ENCODE data around the gene DNAJC17.
A peak's percentile ranks its signal among the peaks of the same experiment; 100 is the strongest.

The DNAJC17 gene

DNA sequence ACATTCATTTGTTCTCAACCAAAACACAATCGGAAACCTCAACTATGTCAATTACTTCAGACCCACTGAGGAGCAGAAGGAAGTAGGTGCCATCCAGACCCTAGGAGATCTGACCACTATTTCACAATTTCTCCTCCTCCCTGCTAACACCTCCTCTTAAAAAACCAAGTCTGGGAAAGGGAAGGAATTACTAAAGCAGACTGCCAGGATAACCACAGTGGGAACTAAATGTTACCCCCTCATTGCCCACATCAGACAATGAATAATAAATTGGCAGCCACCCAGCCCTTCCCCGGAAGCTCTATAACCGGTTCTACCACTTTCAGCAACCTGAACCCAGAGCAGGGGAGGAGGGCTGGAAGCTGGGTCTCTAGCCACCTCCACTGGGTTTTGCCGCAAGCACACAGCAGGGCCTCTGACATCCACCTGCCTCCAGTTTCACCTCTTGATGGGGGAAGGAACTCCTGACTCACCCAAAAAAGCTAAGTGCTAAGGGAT lies 19.9 kb downstream of the DNAJC17 start:
- TF ChIP-seq, protein P1, sequence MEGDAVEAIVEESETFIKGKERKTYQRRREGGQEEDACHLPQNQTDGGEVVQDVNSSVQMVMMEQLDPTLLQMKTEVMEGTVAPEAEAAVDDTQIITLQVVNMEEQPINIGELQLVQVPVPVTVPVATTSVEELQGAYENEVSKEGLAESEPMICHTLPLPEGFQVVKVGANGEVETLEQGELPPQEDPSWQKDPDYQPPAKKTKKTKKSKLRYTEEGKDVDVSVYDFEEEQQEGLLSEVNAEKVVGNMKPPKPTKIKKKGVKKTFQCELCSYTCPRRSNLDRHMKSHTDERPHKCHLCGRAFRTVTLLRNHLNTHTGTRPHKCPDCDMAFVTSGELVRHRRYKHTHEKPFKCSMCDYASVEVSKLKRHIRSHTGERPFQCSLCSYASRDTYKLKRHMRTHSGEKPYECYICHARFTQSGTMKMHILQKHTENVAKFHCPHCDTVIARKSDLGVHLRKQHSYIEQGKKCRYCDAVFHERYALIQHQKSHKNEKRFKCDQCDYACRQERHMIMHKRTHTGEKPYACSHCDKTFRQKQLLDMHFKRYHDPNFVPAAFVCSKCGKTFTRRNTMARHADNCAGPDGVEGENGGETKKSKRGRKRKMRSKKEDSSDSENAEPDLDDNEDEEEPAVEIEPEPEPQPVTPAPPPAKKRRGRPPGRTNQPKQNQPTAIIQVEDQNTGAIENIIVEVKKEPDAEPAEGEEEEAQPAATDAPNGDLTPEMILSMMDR (IDR thresholded peaks at IDR 0.05; ENCODE audit: low read depth, low read length), result no peak
- peak; percentile 26; the same call in 1 of the 2 replicates for TF ChIP-seq MYC (IDR thresholded peaks at IDR 0.05; ENCODE audit: low read depth, low read length)
- H3K4me3 ChIP-seq (ENCODE audit: low read depth, low read length), result no peak overlapping the region
- DNase-seq (ENCODE audit: low read depth), result peak; percentile 84

GRCh38 chr15:40785814-40786213 lies 21.5 kb downstream of the DNAJC17 start:
- no peak overlapping the region for H3K4me3 ChIP-seq (ENCODE audit: low read depth, low read length)
- DNase-seq (ENCODE audit: low read depth), result no peak
- TF ChIP-seq, protein P2, sequence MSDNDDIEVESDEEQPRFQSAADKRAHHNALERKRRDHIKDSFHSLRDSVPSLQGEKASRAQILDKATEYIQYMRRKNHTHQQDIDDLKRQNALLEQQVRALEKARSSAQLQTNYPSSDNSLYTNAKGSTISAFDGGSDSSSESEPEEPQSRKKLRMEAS (IDR thresholded peaks at IDR 0.05; ENCODE audit: low read depth, low read length), result no peak
- TF ChIP-seq, protein P1 (IDR thresholded peaks at IDR 0.05; ENCODE audit: low read depth, low read length), result no peak
- TF ChIP-seq POLR2A (IDR thresholded peaks at IDR 0.05; ENCODE audit: extremely low read depth, insufficient read length) (no peak), MYC (IDR thresholded peaks at IDR 0.05; ENCODE audit: low read depth, low read length) (no peak)

GRCh38 chr15:40785164-40785563 lies 22.1 kb downstream of the DNAJC17 start:
- H3K4me3 ChIP-seq (ENCODE audit: low read depth, low read length), result no peak overlapping the region
- TF ChIP-seq, protein P2 (IDR thresholded peaks at IDR 0.05; ENCODE audit: low read depth, low read length), result no peak
- TF ChIP-seq MYC (IDR thresholded peaks at IDR 0.05; ENCODE audit: low read depth, low read length), result no peak
- TF ChIP-seq, protein P1 (IDR thresholded peaks at IDR 0.05; ENCODE audit: low read depth, low read length), result no peak
- TF ChIP-seq POLR2A (IDR thresholded peaks at IDR 0.05; ENCODE audit: extremely low read depth, insufficient read length), result no peak

DNA sequence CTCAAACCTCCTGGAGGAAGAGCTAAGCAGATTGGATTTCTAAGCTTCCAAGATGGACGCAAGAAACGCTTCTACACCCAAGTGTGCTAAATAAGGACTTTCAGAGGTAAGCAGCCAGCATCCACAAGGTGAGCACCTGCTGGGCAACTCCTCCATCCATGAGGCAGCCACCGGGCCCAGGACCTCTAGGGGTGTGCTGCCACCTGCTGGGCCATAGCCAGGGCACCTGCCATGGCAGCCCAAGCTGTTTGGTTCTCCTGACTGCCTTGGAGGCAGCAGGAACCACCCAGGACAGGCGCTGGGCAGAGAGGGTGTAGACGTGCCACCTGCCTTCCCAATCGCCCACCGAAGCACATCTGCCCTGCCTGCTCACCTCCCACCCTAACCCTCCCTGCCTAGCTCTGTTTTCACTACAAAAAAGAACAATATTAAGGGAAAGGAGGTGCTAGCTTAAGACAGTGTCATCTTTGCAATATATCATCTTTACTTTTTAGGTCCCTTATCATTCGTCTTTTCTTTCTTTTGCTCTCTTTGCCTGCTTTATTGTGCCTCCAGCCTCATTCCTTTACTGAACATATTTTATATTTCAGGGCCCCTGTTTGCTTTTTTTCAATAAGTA lies 24.6 kb downstream of the DNAJC17 start:
- H3K4me3 ChIP-seq (ENCODE audit: low read depth, low read length), result no peak overlapping the region
- no peak for TF ChIP-seq POLR2A (IDR thresholded peaks at IDR 0.05; ENCODE audit: extremely low read depth, insufficient read length)
- TF ChIP-seq, protein P1 (IDR thresholded peaks at IDR 0.05; ENCODE audit: low read depth, low read length), result peak; percentile 79
- TF ChIP-seq MYC (IDR thresholded peaks at IDR 0.05; ENCODE audit: low read depth, low read length), result peak; percentile 58; the same call in 1 of the 2 replicates
- TF ChIP-seq, protein P2 (IDR thresholded peaks at IDR 0.05; ENCODE audit: low read depth, low read length), result peak; percentile 65
- peak; percentile 68 for DNase-seq (ENCODE audit: low read depth)

More at GRCh38 chr15:40785164-40785563, 22.1 kb downstream of the DNAJC17 start:
- no peak for DNase-seq (ENCODE audit: low read depth)

DNA sequence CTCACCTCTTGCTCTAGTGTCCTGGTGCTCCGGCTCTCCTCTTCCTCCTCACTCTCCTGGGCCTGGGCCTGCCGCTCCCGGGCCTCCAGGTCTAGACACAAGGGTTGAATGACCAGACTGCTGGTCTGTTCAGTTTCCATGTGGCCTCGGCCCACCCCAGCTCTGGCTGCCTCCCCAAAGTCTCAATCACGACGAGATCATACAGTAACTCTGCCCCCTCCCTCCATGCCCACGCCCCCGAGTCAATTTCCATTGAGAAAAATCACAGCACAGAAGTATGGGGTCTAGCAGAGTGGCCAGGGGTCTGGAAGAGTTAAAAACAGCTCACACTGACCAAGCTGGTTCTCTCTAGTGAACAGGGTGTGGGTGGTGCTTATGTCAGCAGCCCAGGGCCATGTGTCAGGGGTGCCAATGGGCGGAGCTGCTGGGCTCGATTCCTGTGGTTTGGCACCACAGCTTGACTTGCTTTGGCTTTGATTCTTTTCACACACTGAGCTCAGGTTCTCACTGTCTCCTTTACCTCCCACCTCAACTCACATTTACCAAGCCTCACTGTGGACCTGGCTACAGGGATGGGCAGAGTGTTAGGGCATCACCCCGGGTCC lies 30.6 kb downstream of the DNAJC17 start:
- TF ChIP-seq, protein P1 (IDR thresholded peaks at IDR 0.05; ENCODE audit: low read depth, low read length), result no peak
- TF ChIP-seq MYC (IDR thresholded peaks at IDR 0.05; ENCODE audit: low read depth, low read length) (no peak), POLR2A (IDR thresholded peaks at IDR 0.05; ENCODE audit: extremely low read depth, insufficient read length) (no peak)
- TF ChIP-seq, protein P2 (IDR thresholded peaks at IDR 0.05; ENCODE audit: low read depth, low read length), result no peak
- no peak overlapping the region for H3K4me3 ChIP-seq (ENCODE audit: low read depth, low read length)
- no peak for DNase-seq (ENCODE audit: low read depth)

Measured in NB4 (cell line).